NCI-H1436 (cell line): ENCODE measurements around the gene SNRNP200.
"Not testable (repeated sequence)": the region's sequence is repeated elsewhere in the genome, so short reads cannot be mapped to it uniquely, and the experiment has no call there.

ENCODE experiments used
- DNase-seq: peaks from one replicate; lab custom pipeline; 2025; lab: John Stamatoyannopoulos, UW

SNRNP200 gene

DNA sequence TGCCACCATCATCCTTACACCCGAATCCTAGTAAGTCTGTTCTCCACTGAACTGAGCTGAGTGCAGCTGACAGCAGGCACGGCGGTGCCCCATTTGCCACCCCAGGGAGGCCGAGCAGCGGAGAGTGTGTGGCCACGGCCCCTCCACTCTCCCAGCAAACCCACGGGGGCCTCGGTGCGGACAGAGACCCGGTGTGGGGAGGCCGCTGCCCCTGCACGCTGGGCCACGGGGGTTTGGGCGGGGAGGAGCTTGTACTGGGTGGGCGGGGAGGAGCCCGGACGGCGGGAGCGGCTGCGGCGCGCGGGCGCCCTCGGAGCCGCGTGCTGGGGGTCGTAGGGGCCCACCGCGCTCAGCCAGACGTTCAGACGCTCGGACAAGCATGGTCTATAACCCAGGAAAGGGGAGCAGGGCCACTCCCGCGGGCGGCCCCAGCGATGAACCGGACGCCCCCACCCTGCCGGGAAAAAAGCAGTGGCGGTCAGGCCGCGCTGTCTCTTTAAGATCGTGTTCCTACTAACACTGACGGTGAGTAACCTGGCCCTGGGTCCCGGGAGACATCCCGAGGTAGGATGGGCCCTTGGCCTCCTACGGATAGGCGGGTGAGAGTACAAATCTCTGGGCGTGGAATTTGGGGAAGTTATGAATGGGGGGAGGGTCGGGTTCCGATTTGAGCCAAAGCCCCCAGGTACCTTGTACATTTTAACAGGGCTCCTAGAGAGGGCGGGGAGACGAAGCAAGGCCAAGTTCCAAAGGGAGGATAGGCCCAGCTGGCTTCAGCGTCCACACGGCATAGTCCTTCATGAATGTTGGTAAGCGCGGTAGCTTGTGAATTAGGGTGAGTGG is 19.9 kb upstream of the SNRNP200 start, which contains the start of gene ITPRIPL1:
TSS of gene ITPRIPL1 (plus strand) at position 277 of the 843 bp plus-strand sequence. CDS start at position 800, 523 bp downstream.
- DNase-seq: no peak

DNA sequence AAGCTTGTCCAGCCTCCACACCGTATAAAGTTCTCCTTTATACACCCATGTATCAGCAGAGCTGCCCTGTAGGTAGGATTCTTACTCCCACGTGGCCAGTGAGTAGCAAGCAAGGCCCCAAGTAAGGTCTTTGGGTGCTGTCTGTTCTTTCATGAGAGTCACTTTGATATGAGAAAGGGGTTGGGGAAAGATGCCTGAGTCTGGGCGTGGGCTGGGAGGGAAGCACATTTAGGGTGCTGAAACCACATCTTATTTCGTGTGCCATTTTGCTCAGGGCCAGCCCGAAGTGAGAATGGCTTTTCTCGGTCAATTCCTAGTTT is 19.3 kb upstream of the SNRNP200 start:
- no peak for DNase-seq

DNA sequence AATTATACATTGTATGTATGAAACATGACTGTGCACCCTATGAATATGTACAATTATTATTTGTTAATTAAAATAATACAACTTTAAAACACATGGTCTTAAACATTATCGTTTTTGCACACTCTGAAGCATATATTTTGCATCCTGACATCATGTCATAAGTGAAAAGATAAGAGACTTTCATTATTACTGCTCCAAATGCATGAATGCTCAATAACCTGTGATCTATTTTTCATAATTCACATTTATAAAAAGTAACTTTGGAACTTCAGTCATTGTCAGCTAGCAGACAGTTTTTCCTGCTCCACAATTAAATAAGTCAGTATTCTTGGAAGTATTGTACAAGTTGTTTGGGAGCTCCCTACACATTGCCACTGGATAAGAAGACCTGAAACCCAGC is 18.5 kb upstream of the SNRNP200 start:
- no peak for DNase-seq

DNA sequence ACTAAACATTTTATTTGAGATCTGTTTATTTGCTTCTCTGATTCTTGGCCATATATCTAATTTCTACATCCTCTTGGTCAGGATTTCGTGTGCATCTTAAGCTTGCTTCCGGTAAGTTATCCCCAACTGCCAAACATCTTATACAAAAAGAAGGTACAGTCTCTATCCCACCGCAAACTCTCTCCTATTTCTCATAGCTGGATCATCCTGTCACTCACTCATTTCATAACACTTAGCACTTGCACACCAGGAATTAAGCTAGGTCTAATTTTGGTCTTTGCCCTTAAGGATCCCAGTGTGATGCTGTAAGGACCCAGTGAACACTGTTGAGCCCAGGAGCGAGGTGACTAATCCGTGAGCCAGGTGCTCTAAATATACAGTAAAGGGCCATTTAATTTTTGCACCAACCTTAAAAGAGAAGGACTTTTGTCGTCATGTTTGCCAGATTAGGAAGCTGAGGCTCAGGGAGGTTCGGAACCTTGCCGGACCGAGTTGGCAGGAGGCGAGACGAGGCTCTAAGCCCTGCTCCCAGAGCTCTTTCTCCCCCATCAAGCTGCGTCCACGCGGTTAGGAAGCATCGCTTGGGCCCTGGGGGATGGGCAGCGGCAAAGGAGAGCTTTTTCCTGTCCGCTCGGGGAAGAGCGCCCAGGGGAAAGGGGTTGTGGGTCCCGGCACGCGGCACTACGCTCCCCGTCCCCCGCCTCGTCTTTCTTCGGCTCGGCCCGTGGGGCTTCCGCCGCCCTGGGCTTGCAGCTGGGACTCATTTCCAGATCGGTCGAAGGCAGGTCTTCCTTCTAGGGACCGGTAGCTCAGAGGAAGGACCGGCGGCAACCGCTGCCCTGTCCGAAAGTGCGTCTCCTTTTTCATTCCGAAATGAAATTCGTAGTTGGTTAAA is 15.6 kb upstream of the SNRNP200 start:
- no peak for DNase-seq

- DNase-seq: no peak
These were observed 15.0 kb upstream of the SNRNP200 start for GRCh38 chr2:96320326-96320725.

GRCh38 chr2:96319396-96319795 is 14.1 kb upstream of the SNRNP200 start:
- DNase-seq: no peak

- DNase-seq: no peak
These were observed 13.4 kb upstream of the SNRNP200 start for GRCh38 chr2:96318723-96319122.

- DNase-seq: no peak
These were observed 12.2 kb upstream of the SNRNP200 start for GRCh38 chr2:96317584-96317997.

DNA sequence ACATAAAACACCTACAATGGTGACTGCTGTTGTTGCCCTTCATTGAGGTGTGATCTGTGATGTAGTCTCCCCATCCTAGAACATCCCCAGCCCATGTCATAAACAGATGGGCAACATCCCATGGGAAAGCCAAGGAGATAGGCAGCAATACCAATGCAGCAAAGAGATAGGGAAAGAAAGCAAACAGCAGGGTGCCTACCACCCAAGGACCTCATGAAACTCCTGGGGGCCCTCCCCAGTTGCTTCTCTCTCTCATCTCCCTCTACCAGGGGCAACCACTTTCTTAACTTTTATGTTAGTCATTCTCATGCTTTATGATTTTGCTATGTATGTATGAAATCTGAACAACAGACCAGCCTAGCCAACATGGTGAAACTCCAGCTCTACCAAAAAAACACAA is 11.7 kb upstream of the SNRNP200 start:
- DNase-seq: no peak

- DNase-seq: no peak
These were observed 10.2 kb upstream of the SNRNP200 start for GRCh38 chr2:96315400-96316071.

DNA sequence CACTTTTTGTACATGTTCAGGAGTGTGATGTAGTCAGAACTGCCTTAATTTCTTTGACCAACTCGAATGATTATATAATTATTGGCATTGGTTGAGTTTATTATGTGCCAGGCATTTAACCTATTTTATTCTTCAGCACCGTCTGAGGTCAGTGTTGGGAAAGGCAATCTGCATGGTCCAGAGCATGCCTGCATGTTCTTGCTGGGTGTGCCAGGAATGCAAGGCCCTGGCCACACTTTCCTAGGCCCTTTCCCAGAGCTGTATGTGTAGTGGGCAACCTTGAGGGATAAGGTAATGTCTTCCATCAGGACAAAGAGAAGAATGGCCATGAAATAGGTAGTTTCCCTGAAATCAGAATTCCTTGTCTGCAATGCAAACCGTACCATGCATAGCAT is 9.7 kb upstream of the SNRNP200 start:
- DNase-seq: no peak

GRCh38 chr2:96308248-96308647 is 2.9 kb upstream of the SNRNP200 start:
- no peak for DNase-seq

GRCh38 chr2:96306370-96306769 is 1.0 kb upstream of the SNRNP200 start:
- no peak for DNase-seq

GRCh38 chr2:96305979-96306308 is 598 bp upstream of the SNRNP200 start:
- no peak for DNase-seq

- DNase-seq: no peak
These were observed 740 bp downstream of the SNRNP200 start for GRCh38 chr2:96304606-96305005.

- no peak for DNase-seq
These were observed 3.5 kb downstream of the SNRNP200 start for GRCh38 chr2:96301865-96302264.

- no peak for DNase-seq
These were observed 8.4 kb downstream of the SNRNP200 start for GRCh38 chr2:96296925-96297324.

DNA sequence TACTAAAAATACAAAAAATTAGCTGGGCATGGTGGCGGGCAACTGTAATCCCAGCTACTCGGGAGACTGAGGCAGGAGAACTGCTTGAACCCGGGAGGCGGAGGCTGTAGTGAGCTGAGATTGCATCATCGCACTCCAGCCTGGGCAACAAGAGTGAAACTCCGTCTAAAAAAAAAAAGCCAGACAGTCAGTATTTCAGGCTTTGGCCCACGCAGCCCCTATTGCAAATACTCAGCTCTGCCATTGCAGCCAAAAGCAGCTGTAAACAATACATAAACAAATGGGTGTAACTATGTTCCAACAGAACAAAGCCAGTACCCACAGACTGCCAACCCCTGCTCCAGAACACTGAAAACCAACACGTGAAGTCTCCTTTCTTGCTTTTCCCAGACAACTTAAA is 11.1 kb downstream of the SNRNP200 start:
- DNase-seq: not testable (repeated sequence)

GRCh38 chr2:96291751-96292150 is 13.6 kb downstream of the SNRNP200 start:
- DNase-seq: no peak

GRCh38 chr2:96287273-96287856 is 18.0 kb downstream of the SNRNP200 start:
- no peak for DNase-seq

DNA sequence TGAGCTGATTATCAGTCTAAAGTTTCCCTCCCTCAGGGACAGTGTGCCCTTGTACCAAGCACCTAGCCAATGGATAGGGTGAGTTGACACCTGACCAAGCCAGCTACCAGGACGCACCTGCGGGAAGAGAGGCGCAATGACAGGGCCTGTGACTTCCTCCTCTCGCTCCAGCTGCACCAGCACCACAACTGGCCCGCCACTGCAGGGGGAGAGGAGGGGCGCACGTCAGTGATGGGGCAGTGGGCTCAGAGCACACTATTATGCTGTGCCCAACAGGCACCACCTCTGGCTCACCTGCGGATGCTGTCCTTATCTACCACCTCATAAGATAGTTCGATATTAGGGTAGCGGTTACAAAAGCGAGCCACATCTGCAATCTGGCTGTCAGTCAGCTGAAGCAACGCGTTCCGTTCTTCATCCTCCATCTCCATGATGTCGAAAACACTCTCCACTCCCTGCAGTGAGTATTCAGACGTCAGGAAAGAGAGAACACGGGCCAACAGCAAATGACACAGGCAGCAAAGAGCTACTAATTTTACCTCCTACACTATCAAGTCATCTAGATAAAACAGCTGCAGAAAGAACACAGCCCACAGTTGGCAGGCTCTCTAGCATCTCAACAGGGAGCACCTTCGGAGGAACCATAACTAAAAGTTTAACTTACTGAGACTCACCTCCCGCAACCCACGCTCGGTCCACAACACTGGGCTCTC is 28.4 kb downstream of the SNRNP200 start:
- DNase-seq: no peak
